Breast epithelium (tissue), 4 donors: ENCODE results near the gene APOE. TPM values are rescaled to one million over a fixed set of nuclear protein-coding genes. Genes with fewer than 3 reads are reported as not detected.

Source experiments
- DNase-seq, 2 donors: peaks; one replicate each; pipeline ENCODE4 v3.0.0-alpha.2; 2019; ENCODE audit warnings: low spot score in 2 of 2
- H3K27ac ChIP-seq, 2 donors: fragments of 200-600 bp; sonication (generic) in 1 of 2; one replicate each; pipeline ENCODE4 v1.5.1; 2016 to 2019; ENCODE audit warnings: mild to moderate bottlenecking in 1 of 2
- H3K27me3 ChIP-seq, 2 donors: fragments of 200-600 bp; sonication (generic) in 1 of 2; one replicate each; pipeline versions ENCODE4 v1.5.1 to v1.6.0; 2017 to 2019; ENCODE audit warnings: control low read depth in 1 of 2, mild to moderate bottlenecking in 1 of 2
- H3K36me3 ChIP-seq: fragments of 200-600 bp; one replicate; pipeline ENCODE4 v1.5.1; 2019
- H3K4me1 ChIP-seq, 2 donors: fragments of 200-600 bp; sonication (generic); one replicate each; pipeline ENCODE4 v1.5.1; 2016 to 2019; ENCODE audit warnings: control low read depth in 1 of 2
- H3K4me3 ChIP-seq, 3 donors: fragments of 200-600 bp; sonication (generic); 1 replicate in 2 of 3; 2 replicates in 1 of 3; pipeline ENCODE4 v1.5.1; 2016 to 2019; ENCODE audit warnings: mild to moderate bottlenecking in 3 of 3, moderate library complexity in 2 of 3
- H3K9me3 ChIP-seq, 2 donors: fragments of 200-600 bp; sonication (generic) in 1 of 2; one replicate each; pipeline ENCODE4 v1.5.1; 2016 to 2019; ENCODE audit warnings: control low read depth in 1 of 2
- CTCF ChIP-seq, 3 donors: fragments of 450-650 bp; IDR thresholded peaks; one replicate each; pipeline ENCODE4 v1.5.1; 2016 to 2017; ENCODE audit warnings: antibody characterized with exemption in 3 of 3, mild to moderate bottlenecking in 3 of 3, moderate library complexity in 3 of 3
- POLR2A ChIP-seq: fragments of 450-650 bp; IDR thresholded peaks from one replicate; pipeline ENCODE4 v1.6.1; 2016; ENCODE audit warnings: antibody characterized with exemption, mild to moderate bottlenecking, moderate library complexity
- POLR2AphosphoS5 ChIP-seq, 3 donors: sonication (generic); formaldehyde crosslinking; IDR thresholded peaks; one replicate each; pipeline ENCODE4 v1.6.1; 2017; ENCODE audit warnings: antibody characterized with exemption in 3 of 3
- intact Hi-C: fragments of 100-400 bp; cut with DNase I; formaldehyde crosslinking; loops from one replicate; pipeline ENCODE4 v1.15.1; 2023; ENCODE audit warnings: low total_unique reads
- total RNA-seq, 3 donors: library from RNA; depleted of rRNA; stranded (reverse); fragments of >200 nt; gene quantifications; one replicate each; pipeline ENCODE4 v1.1.0, GENCODE V29; 2016

Gene APOE
- total RNA-seq, 3 donors from 2014 or later: 439 to 1,162 (median 1,092) TPM

- no peak for DNase-seq
- H3K36me3 ChIP-seq: no peaks in the 10 kb centered on the region
- H3K27ac ChIP-seq: peak overlapping the region in 1 of 2 donors; percentile 87
- no peaks in the 10 kb centered on the region for H3K4me1 ChIP-seq
- TF ChIP-seq POLR2AphosphoS5 (IDR thresholded peaks at IDR 0.05) (no peak), POLR2A (no peak), CTCF (IDR thresholded peaks at IDR 0.05) (no peak)
- intact Hi-C loops: no loop called here
- no peaks in the 10 kb centered on the region for H3K9me3 ChIP-seq
- H3K27me3 ChIP-seq: no peaks in the 10 kb centered on the region
- H3K4me3 ChIP-seq: no peak overlapping the region
Measured at GRCh38 chr19:44927746-44928145, 22.1 kb downstream of the APOE start.

GRCh38 chr19:44930088-44930487 lies 24.5 kb downstream of the APOE start:
- intact Hi-C loops: no loop called here
- Histone ChIP-seq H3K27ac (no peak overlapping the region), H3K4me3 (no peak overlapping the region), H3K36me3 (no peaks in the 10 kb centered on the region), H3K4me1 (no peaks in the 10 kb centered on the region), H3K9me3 (no peaks in the 10 kb centered on the region), H3K27me3 (no peaks in the 10 kb centered on the region)
- no peak for DNase-seq
- TF ChIP-seq POLR2A (no peak), CTCF (IDR thresholded peaks at IDR 0.05) (no peak), POLR2AphosphoS5 (IDR thresholded peaks at IDR 0.05) (no peak)

GRCh38 chr19:44931541-44931940 lies 25.9 kb downstream of the APOE start:
- no peak for TF ChIP-seq CTCF (IDR thresholded peaks at IDR 0.05)
- TF ChIP-seq POLR2AphosphoS5 (IDR thresholded peaks at IDR 0.05): no peak
- no peak for TF ChIP-seq POLR2A
- intact Hi-C loops: no loop called here

GRCh38 chr19:44939668-44940067 lies 34.1 kb downstream of the APOE start:
- intact Hi-C loops: no loop called here
- Histone ChIP-seq H3K27ac (no peak overlapping the region), H3K36me3 (no peaks in the 10 kb centered on the region), H3K4me3 (no peak overlapping the region), H3K9me3 (no peaks in the 10 kb centered on the region), H3K27me3 (no peaks in the 10 kb centered on the region), H3K4me1 (no peaks in the 10 kb centered on the region)
- TF ChIP-seq POLR2A: no peak
- TF ChIP-seq POLR2AphosphoS5 (IDR thresholded peaks at IDR 0.05): no peak
- TF ChIP-seq CTCF (IDR thresholded peaks at IDR 0.05): no peak
- DNase-seq: no peak

More at GRCh38 chr19:44931541-44931940, 25.9 kb downstream of the APOE start:
- H3K27ac ChIP-seq: no peak overlapping the region
- no peaks in the 10 kb centered on the region for H3K27me3 ChIP-seq
- H3K4me1 ChIP-seq: no peaks in the 10 kb centered on the region
- no peak for DNase-seq
- no peaks in the 10 kb centered on the region for H3K36me3 ChIP-seq
- H3K9me3 ChIP-seq: no peaks in the 10 kb centered on the region
- H3K4me3 ChIP-seq: no peak overlapping the region

- Histone ChIP-seq H3K4me1 (no peaks in the 10 kb centered on the region), H3K9me3 (no peaks in the 10 kb centered on the region), H3K4me3 (no peak within 1 kb of the TSS), H3K27ac (no peak within 1 kb of the TSS), H3K36me3 (no peaks in the 10 kb centered on the region), H3K27me3 (no peaks in the 10 kb centered on the region)
- no peak for DNase-seq
- TF ChIP-seq POLR2A (no peak), CTCF (IDR thresholded peaks at IDR 0.05) (no peak), POLR2AphosphoS5 (IDR thresholded peaks at IDR 0.05) (no peak)
- intact Hi-C loops: no loop called here
Measured at GRCh38 chr19:44942067-44942571, 36.5 kb downstream of the APOE start, which contains the start of gene APOC4. Gene APOC4 (plus strand): TSS chr19:44942237. CDS start chr19:44942278, 41 bp downstream.
